HG03520 (cell line): ENCODE data around the gene FEV.

ENCODE experiments used
- ATAC-seq: cut with Tn5 transposase; IDR thresholded peaks from one replicate; pipeline ENCODE4 v1.9.1; 2021; ENCODE audit warnings: mild to moderate bottlenecking, moderate library complexity; ENCODE audit not compliant: unreplicated experiment

FEV gene

GRCh38 chr2:218993345-218994315 is 8.6 kb upstream of the FEV start, which contains the start of gene CRYBA2:
CRYBA2 (minus strand) TSS chr2:218993422; CDS start chr2:218993176, 246 bp downstream.
- no peak for ATAC-seq

GRCh38 chr2:218992703-218993344 is 7.8 kb upstream of the FEV start:
- no peak for ATAC-seq

GRCh38 chr2:218992196-218992595 is 7.2 kb upstream of the FEV start:
- no peak for ATAC-seq

- ATAC-seq, result no peak
These were observed 6.7 kb upstream of the FEV start for GRCh38 chr2:218991674-218992168.

- no peak for ATAC-seq
These were observed 5.6 kb upstream of the FEV start for GRCh38 chr2:218990612-218991011.

GRCh38 chr2:218990052-218990451 is 5.1 kb upstream of the FEV start:
- no peak for ATAC-seq

- no peak for ATAC-seq
These were observed 3.7 kb upstream of the FEV start for GRCh38 chr2:218988650-218989049.

GRCh38 chr2:218988164-218988563 is 3.2 kb upstream of the FEV start:
- no peak for ATAC-seq

GRCh38 chr2:218986148-218986761 is 1.3 kb upstream of the FEV start:
- ATAC-seq, result no peak

- no peak for ATAC-seq
These were observed 524 bp upstream of the FEV start for GRCh38 chr2:218985325-218986091.

- ATAC-seq, result no peak
These were observed 554 bp downstream of the FEV start for GRCh38 chr2:218984239-218985020.

- ATAC-seq, result no peak
These were observed 1.1 kb downstream of the FEV start for GRCh38 chr2:218983934-218984238.

- no peak for ATAC-seq
These were observed 1.6 kb downstream of the FEV start for GRCh38 chr2:218983263-218983933.

GRCh38 chr2:218982586-218983262 is 2.3 kb downstream of the FEV start:
- no peak for ATAC-seq

- no peak for ATAC-seq
These were observed 3.0 kb downstream of the FEV start for GRCh38 chr2:218981881-218982585.

GRCh38 chr2:218981390-218981880 is 3.5 kb downstream of the FEV start:
- ATAC-seq, result no peak

- no peak for ATAC-seq
These were observed 4.1 kb downstream of the FEV start for GRCh38 chr2:218980735-218981389.
